H1 (cell line): Measurements from ENCODE around the gene SH2D5. TPM values are rescaled to one million over a fixed set of nuclear protein-coding genes. Genes with fewer than 3 reads are reported as not detected.

Experiments
- MAFK ChIP-seq: IDR thresholded peaks from 2 replicates; pipeline ENCODE4 v1.6.1; 2012; ENCODE audit warnings: low read depth, mild to moderate bottlenecking, improper control_type of control experiment, low read length
- polyA plus RNA-seq, 7 experiments: library from polyadenylated mRNA; depleted of rRNA in 3 of 7; stranded (reverse) in 5 of 7; unstranded in 2 of 7; fragments of >200 nt in 5 of 7; fragments of 200-250 nt in 2 of 7; gene quantifications; 1 replicate in 5 of 7; 2 replicates in 1 of 7; 4 replicates in 1 of 7; pipeline versions ENCODE4 v1.2.1 to v1.2.3, GENCODE V29; 2011 to 2013; ENCODE audit warnings: missing spikeins in 2 of 7, mixed read lengths in 2 of 7
- total RNA-seq: library from RNA; stranded (reverse); fragmentation: NEBNext Ultra II Directional; extraction: Animal tissue kit (Norgen Biotek cat#: 25700); gene quantifications from 2 replicates; pipeline ENCODE4 v1.2.1, GENCODE V29; 2021

SH2D5 gene
- total and polyA plus RNA-seq, 2 of the 8 experiments (the other 6 are each of a cell fraction or from before 2014, with no cell fraction given): 13.2 to 18.4 TPM

GRCh38 chr1:20709868-20710267 is 22.6 kb downstream of the SH2D5 start (continued):
- no peak for TF ChIP-seq MAFK
